B cell (primary cell): ENCODE measurements around the gene PRKAG2.

Source experiments
- CTCF ChIP-seq: fragments of 200-600 bp; IDR thresholded peaks from one replicate; pipeline ENCODE4 v1.8.0; 2022; ENCODE audit warnings: antibody characterized with exemption, mild to moderate bottlenecking
- EZH2 ChIP-seq: IDR thresholded peaks from 2 replicates; pipeline ENCODE4 v1.6.1; 2012; ENCODE audit warnings: borderline replicate concordance, low read depth, mild to moderate bottlenecking, moderate library complexity, low read length; ENCODE audit not compliant: insufficient read depth, poor library complexity, severe bottlenecking

DNA sequence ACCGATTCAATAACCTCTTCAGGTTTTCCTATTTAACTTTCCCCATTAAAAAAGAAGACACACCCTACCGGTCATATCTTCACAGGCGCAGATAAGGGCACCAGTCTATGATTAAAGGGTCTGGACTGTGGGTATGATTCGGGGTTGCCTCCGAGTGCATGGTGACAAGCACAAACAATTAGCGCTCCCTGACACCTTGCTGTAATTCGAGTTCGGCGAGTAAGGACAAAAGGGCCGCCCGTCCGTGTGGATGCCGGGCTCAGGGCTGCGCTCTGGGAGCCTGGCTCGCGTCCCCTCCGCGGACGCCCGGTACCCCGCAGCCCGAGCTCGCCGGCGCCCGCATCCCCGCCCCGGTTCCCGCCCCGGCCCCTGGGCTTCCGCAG is 245.4 kb downstream of the PRKAG2 start:
- TF ChIP-seq CTCF (no peak), EZH2 (no peak)
